Measurements from ENCODE around the gene ZNRF4. TPM values are rescaled to one million over a fixed set of nuclear protein-coding genes. Genes with fewer than 3 reads are reported as not detected.
"Not testable (repeated sequence)": the region's sequence is repeated elsewhere in the genome, so short reads cannot be mapped to it uniquely, and the experiment has no call there.

ZNRF4 gene
- total RNA-seq, 1 donor from 2014 or later, result not detected

DNA sequence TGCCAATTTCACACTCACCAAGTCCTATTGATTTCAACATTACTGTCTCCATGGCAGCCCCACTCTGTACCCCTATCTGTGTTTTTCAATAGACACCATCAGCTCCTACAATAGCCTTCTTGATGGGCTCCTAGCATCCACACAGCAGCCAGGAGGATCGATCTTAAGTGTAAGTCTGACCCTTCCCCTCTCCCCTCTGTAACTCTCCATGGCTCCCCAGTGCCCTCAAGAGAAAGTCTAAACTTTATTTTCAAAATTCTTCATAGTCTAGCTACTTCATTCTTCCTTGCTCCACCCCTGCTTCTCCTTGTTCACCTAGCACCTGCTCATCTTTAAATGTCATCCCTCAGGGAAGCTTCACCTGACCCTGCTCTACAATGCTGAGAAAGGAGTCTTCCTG lies 30.0 kb upstream of the ZNRF4 start:
- H3K36me3 ChIP-seq (ENCODE audit: control insufficient read depth in 3 of 3, insufficient read depth in 3 of 3, low read length in 3 of 3), result no peaks in the 10 kb centered on the region
- H3K27ac ChIP-seq (ENCODE audit: low read depth, low read length), result no peak overlapping the region
- H3K27me3 ChIP-seq (ENCODE audit: control insufficient read depth in 3 of 3, insufficient read depth in 3 of 3, low read length in 3 of 3), result peaks cover 22 to 28% (median 23%) of the 10 kb centered on the region in 3 donors
- no peak overlapping the region for H3K9ac ChIP-seq (ENCODE audit: low read depth in 1 of 3, low read length in 3 of 3)
- H3K9me3 ChIP-seq (ENCODE audit: control insufficient read depth in 3 of 3, low read length in 3 of 3), result no peaks in the 10 kb centered on the region
- no peak overlapping the region for H3K4me3 ChIP-seq (ENCODE audit: low read length in 3 of 3)
- H3K4me1 ChIP-seq (ENCODE audit: control insufficient read depth in 3 of 3, insufficient read depth in 3 of 3, low read length in 3 of 3), result no peaks in the 10 kb centered on the region

DNA sequence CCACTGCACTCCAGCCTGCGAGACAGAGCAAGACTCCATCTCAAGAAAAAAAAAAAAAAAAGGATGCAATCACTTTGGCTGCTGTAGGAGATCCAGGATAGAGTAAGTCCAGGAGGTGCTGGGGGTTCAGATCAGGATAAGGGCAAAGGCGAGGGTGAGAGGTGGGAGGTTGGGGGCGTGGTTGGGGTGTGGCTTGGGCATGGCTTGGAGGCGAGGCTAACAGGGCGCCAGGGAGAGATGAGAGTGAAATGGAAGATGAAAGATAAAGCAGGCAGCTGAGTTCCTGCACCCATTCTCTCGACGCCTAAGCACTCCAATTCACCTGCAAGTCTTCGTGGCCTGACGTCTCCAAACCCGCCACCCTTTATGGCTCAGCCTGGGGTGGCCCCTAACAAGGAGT lies 25.0 kb upstream of the ZNRF4 start:
- peaks cover 0 to 3% (median 0%) of the 10 kb centered on the region in 3 donors for H3K9me3 ChIP-seq (ENCODE audit: control insufficient read depth in 3 of 3, low read length in 3 of 3)
- peaks cover 14 to 21% (median 16%) of the 10 kb centered on the region in 3 donors for H3K27me3 ChIP-seq (ENCODE audit: control insufficient read depth in 3 of 3, insufficient read depth in 3 of 3, low read length in 3 of 3)
- no peak overlapping the region for H3K27ac ChIP-seq (ENCODE audit: low read depth, low read length)
- no peaks in the 10 kb centered on the region for H3K4me1 ChIP-seq (ENCODE audit: control insufficient read depth in 3 of 3, insufficient read depth in 3 of 3, low read length in 3 of 3)
- H3K9ac ChIP-seq (ENCODE audit: low read depth in 1 of 3, low read length in 3 of 3), result no peak overlapping the region
- H3K36me3 ChIP-seq (ENCODE audit: control insufficient read depth in 3 of 3, insufficient read depth in 3 of 3, low read length in 3 of 3), result no peaks in the 10 kb centered on the region
- H3K4me3 ChIP-seq (ENCODE audit: low read length in 3 of 3), result no peak overlapping the region

DNA sequence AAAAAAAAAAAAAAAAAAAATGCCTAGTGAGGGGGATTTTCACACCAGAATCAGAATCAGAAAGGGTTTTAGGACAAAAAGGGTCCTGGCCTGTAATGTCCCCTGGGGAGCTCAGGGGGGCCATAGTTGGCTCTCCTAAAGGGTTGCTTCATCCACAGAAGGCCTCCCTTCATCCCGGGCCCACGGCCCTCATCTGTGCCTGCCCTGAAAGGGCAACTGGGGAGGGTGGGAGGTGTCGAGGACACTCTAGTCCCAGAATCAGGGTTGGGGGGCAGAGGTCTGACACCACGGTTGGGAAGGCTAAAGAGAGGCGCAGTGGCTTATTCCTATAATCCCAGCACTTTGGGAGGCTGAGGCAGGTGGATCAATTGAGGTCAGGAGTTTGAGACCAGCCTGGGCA lies 22.5 kb upstream of the ZNRF4 start:
- Histone ChIP-seq H3K4me3 (ENCODE audit: low read length in 3 of 3) (no peak overlapping the region), H3K4me1 (ENCODE audit: control insufficient read depth in 3 of 3, insufficient read depth in 3 of 3, low read length in 3 of 3) (no peaks in the 10 kb centered on the region), H3K27me3 (ENCODE audit: control insufficient read depth in 3 of 3, insufficient read depth in 3 of 3, low read length in 3 of 3) (peaks cover 15 to 24% (median 17%) of the 10 kb centered on the region in 3 donors)

DNA sequence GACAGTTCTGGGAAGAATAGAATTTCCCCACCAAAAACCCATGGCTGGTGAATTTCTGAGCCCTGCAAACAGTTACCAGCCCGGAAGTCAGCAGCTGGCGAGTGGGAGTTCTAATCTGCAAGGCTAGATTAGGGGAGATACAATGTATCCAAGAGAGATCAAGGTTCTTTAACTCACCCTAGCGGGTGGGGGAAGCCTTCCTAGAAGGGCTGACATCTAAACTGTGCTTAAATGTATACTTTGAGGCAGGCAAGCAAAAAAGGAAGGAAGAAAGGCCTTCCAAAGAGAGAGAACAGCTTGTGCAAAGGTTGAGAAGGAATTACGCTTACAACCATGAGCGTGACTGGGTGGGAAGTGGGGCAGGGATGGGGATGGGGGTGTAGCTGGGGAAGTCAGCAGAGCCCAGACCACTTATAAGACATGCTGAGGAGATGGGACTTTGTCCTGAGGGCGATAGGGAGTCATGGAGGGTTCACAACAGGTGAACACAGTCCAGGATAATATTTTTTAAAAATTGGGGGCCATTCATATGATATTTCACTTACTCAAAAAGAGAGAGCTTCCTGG lies 20.8 kb upstream of the ZNRF4 start:
- Histone ChIP-seq H3K4me3 (ENCODE audit: low read length in 3 of 3) (no peak overlapping the region), H3K36me3 (ENCODE audit: control insufficient read depth in 3 of 3, insufficient read depth in 3 of 3, low read length in 3 of 3) (no peaks in the 10 kb centered on the region), H3K9me3 (ENCODE audit: control insufficient read depth in 3 of 3, low read length in 3 of 3) (peaks cover 0 to 3% (median 0%) of the 10 kb centered on the region in 3 donors), H3K4me1 (ENCODE audit: control insufficient read depth in 3 of 3, insufficient read depth in 3 of 3, low read length in 3 of 3) (no peaks in the 10 kb centered on the region), H3K27ac (ENCODE audit: low read depth, low read length) (no peak overlapping the region), H3K27me3 (ENCODE audit: control insufficient read depth in 3 of 3, insufficient read depth in 3 of 3, low read length in 3 of 3) (peaks cover 14 to 24% (median 23%) of the 10 kb centered on the region in 3 donors), H3K9ac (ENCODE audit: low read depth in 1 of 3, low read length in 3 of 3) (no peak overlapping the region)

More for the DNA sequence above, 22.5 kb upstream of the ZNRF4 start:
- Histone ChIP-seq H3K9me3 (ENCODE audit: control insufficient read depth in 3 of 3, low read length in 3 of 3) (peaks cover 0 to 3% (median 0%) of the 10 kb centered on the region in 3 donors), H3K27ac (ENCODE audit: low read depth, low read length) (no peak overlapping the region), H3K36me3 (ENCODE audit: control insufficient read depth in 3 of 3, insufficient read depth in 3 of 3, low read length in 3 of 3) (no peaks in the 10 kb centered on the region), H3K9ac (ENCODE audit: low read depth in 1 of 3, low read length in 3 of 3) (no peak overlapping the region)

DNA sequence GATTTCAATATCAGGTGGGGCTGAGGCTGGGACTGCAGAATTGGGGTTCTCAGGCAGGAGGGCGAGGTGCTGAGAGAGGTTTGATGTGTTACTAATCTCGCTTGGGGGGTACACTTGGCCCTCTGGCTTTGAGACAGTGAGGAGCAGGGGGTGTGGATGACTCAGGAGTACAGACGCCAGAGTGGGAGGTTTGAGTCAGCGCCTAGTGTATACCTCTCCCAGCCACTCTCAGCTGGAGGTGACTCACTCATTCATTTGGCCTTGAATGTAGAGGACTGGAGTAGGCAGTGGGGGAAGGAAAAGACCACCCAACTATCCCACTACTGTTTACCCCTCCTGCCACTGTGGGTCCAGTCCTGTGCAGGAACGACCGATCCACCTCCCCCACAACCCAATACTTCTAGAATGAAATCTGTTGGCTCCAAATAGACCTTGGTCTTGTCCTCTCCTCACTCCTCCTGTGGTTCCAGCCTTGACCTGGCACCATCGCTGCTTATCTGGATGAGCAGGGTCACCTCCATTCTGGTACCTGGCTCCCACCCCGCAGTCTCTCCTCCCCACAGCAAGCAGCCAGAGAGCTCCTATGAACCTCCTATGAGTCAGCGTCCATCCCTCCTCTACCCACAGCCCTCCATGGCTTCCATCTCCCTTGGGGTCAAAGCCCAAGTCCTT lies 20.1 kb upstream of the ZNRF4 start:
- Histone ChIP-seq H3K36me3 (ENCODE audit: control insufficient read depth in 3 of 3, insufficient read depth in 3 of 3, low read length in 3 of 3) (no peaks in the 10 kb centered on the region), H3K4me3 (ENCODE audit: low read length in 3 of 3) (no peak overlapping the region), H3K27ac (ENCODE audit: low read depth, low read length) (no peak overlapping the region), H3K4me1 (ENCODE audit: control insufficient read depth in 3 of 3, insufficient read depth in 3 of 3, low read length in 3 of 3) (no peaks in the 10 kb centered on the region), H3K27me3 (ENCODE audit: control insufficient read depth in 3 of 3, insufficient read depth in 3 of 3, low read length in 3 of 3) (peaks cover 14 to 26% (median 23%) of the 10 kb centered on the region in 3 donors), H3K9me3 (ENCODE audit: control insufficient read depth in 3 of 3, low read length in 3 of 3) (peaks cover 0 to 3% (median 0%) of the 10 kb centered on the region in 3 donors), H3K9ac (ENCODE audit: low read depth in 1 of 3, low read length in 3 of 3) (no peak overlapping the region)

DNA sequence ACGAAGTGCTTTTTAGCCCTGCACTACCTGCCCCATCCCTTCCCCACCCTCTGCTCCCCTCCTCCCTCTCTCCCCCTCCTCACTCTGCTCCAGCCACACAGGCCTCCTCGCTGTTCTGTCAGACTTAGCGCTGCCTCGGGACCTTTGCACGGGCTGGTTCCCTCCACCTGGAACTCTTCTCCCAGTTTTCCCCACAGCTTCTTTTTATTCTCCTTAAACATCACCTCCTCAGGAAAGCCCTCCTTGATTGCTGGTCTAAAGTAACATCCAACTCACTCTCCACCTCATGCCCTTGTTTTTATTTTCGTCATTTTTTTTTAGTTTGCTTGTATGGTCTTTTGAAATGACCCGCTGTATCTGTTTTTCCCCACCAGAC lies 19.6 kb upstream of the ZNRF4 start:
- Histone ChIP-seq H3K9ac (ENCODE audit: low read depth in 1 of 3, low read length in 3 of 3) (no peak overlapping the region), H3K9me3 (ENCODE audit: control insufficient read depth in 3 of 3, low read length in 3 of 3) (peaks cover 0 to 3% (median 0%) of the 10 kb centered on the region in 3 donors), H3K4me3 (ENCODE audit: low read length in 3 of 3) (no peak overlapping the region), H3K4me1 (ENCODE audit: control insufficient read depth in 3 of 3, insufficient read depth in 3 of 3, low read length in 3 of 3) (no peaks in the 10 kb centered on the region), H3K36me3 (ENCODE audit: control insufficient read depth in 3 of 3, insufficient read depth in 3 of 3, low read length in 3 of 3) (no peaks in the 10 kb centered on the region), H3K27me3 (ENCODE audit: control insufficient read depth in 3 of 3, insufficient read depth in 3 of 3, low read length in 3 of 3) (peaks cover 14 to 26% (median 23%) of the 10 kb centered on the region in 3 donors), H3K27ac (ENCODE audit: low read depth, low read length) (no peak overlapping the region)

DNA sequence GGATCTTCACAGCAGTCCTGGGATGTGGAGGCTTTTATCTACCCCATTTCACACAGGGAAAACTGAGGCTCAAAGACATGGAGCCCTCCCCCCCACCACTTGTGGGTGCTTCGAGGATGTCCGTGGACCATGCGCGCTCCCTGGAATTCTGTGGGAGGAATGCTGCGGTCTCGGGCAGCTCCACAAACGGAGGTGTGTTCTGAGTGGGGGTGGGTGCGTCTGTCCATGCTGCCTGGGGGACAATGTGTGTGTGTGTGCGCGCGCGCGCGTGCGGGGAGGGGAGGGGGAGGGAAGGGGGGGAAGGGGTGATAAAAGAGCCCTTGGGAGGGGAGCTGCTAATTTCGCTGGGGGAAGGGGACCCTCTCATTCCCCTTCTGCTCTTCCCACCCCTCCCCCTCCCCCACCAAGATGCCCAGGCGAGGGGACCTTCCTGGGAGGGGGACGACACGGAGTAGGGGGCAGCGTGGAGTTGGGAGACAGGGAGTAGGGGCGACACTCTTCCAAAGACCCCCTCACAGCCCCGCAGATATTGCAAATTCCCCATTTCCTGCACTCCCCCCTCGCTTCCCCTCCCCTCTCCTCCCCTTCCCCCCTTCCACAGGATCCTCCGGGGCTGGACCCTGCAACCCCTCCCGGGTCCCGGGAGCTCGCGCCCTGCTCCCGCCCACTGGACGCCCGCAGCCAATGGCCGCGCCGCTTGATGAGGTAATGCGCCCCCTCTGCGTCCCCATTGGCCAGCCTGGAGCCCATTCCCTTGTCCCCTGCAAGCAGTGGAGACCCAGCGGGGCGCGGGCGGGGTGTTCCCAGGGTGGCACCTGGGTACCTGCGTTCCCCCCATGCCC lies 18.9 kb upstream of the ZNRF4 start:
- no peak overlapping the region for H3K4me3 ChIP-seq (ENCODE audit: low read length in 3 of 3)
- H3K9ac ChIP-seq (ENCODE audit: low read depth in 1 of 3, low read length in 3 of 3), result no peak overlapping the region
- H3K27ac ChIP-seq (ENCODE audit: low read depth, low read length), result no peak overlapping the region
- no peaks in the 10 kb centered on the region for H3K36me3 ChIP-seq (ENCODE audit: control insufficient read depth in 3 of 3, insufficient read depth in 3 of 3, low read length in 3 of 3)
- peaks cover 0 to 3% (median 0%) of the 10 kb centered on the region in 3 donors for H3K9me3 ChIP-seq (ENCODE audit: control insufficient read depth in 3 of 3, low read length in 3 of 3)
- H3K4me1 ChIP-seq (ENCODE audit: control insufficient read depth in 3 of 3, insufficient read depth in 3 of 3, low read length in 3 of 3), result no peaks in the 10 kb centered on the region
- H3K27me3 ChIP-seq (ENCODE audit: control insufficient read depth in 3 of 3, insufficient read depth in 3 of 3, low read length in 3 of 3), result peaks cover 14 to 26% (median 23%) of the 10 kb centered on the region in 3 donors

DNA sequence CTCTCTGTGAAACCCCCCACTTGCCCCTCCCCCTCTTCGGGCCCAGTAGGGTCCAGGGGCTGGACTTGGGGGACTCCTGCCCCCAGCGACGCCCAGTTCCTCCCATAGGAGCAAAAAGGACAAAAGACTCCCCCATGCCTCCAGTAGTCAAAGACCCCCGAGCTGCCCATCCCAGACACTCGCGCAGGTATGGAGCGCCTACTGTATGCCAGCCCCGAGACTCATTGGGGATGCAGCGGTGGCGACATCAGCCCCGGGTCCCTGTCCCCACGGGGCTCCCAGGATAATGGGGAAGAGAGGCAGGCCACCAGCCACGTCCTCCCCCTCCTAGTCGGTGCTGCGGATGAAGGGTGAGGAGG lies 18.3 kb upstream of the ZNRF4 start:
- peaks cover 14 to 26% (median 23%) of the 10 kb centered on the region in 3 donors for H3K27me3 ChIP-seq (ENCODE audit: control insufficient read depth in 3 of 3, insufficient read depth in 3 of 3, low read length in 3 of 3)
- no peak overlapping the region for H3K9ac ChIP-seq (ENCODE audit: low read depth in 1 of 3, low read length in 3 of 3)
- H3K27ac ChIP-seq (ENCODE audit: low read depth, low read length), result no peak overlapping the region
- H3K4me1 ChIP-seq (ENCODE audit: control insufficient read depth in 3 of 3, insufficient read depth in 3 of 3, low read length in 3 of 3), result no peaks in the 10 kb centered on the region
- H3K4me3 ChIP-seq (ENCODE audit: low read length in 3 of 3), result no peak overlapping the region
- H3K36me3 ChIP-seq (ENCODE audit: control insufficient read depth in 3 of 3, insufficient read depth in 3 of 3, low read length in 3 of 3), result no peaks in the 10 kb centered on the region
- H3K9me3 ChIP-seq (ENCODE audit: control insufficient read depth in 3 of 3, low read length in 3 of 3), result peaks cover 0 to 1% (median 0%) of the 10 kb centered on the region in 3 donors

DNA sequence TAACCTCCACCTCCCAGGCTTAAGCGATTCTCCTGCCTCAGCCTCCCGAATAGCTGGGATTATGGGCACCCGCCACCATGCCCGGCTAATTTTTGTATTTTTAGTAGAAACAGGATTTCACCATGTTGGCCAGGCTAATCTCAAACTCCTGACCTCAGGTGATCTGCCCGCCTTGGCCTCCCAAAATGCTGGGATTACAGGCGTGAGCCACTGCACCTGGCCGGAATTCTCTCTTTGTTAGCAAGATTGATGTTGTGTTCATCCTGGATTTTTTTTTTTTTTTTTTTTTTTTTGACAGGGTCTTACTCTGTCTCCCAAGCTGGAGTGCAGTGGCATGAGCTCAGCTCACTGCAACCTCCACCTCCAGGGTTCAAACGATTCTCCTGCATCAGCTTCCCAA lies 16.5 kb upstream of the ZNRF4 start:
- H3K27me3 ChIP-seq (ENCODE audit: control insufficient read depth in 3 of 3, insufficient read depth in 3 of 3, low read length in 3 of 3), result peaks cover 11 to 26% (median 23%) of the 10 kb centered on the region in 3 donors

DNA sequence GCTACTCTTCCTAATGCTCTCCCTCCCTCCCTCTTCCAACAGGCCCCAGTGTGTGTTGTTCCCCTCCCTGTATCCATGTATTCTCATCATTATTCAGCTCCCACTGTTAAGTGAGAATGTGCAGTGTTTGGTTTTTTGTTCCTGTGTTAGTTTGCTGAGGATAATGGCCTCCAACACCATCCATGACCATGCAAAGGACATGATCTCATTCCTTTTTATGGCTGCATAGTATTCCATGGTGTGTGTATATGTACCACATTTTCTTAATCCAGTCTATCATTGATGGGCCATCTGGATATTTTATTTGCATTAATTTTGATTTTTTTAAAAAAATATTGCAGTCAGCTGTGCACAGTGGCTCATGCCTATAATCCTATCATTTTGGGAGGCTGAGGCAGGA lies 15.8 kb upstream of the ZNRF4 start:
- peaks cover 11 to 26% (median 23%) of the 10 kb centered on the region in 3 donors for H3K27me3 ChIP-seq (ENCODE audit: control insufficient read depth in 3 of 3, insufficient read depth in 3 of 3, low read length in 3 of 3)
- H3K9me3 ChIP-seq (ENCODE audit: control insufficient read depth in 3 of 3, low read length in 3 of 3), result no peaks in the 10 kb centered on the region
- no peaks in the 10 kb centered on the region for H3K4me1 ChIP-seq (ENCODE audit: control insufficient read depth in 3 of 3, insufficient read depth in 3 of 3, low read length in 3 of 3)
- no peak overlapping the region for H3K9ac ChIP-seq (ENCODE audit: low read depth in 1 of 3, low read length in 3 of 3)
- no peak overlapping the region for H3K27ac ChIP-seq (ENCODE audit: low read depth, low read length)
- no peak overlapping the region for H3K4me3 ChIP-seq (ENCODE audit: low read length in 3 of 3)
- H3K36me3 ChIP-seq (ENCODE audit: control insufficient read depth in 3 of 3, insufficient read depth in 3 of 3, low read length in 3 of 3), result no peaks in the 10 kb centered on the region

More for the DNA sequence above, 16.5 kb upstream of the ZNRF4 start:
- not testable (repeated sequence) for H3K9me3 ChIP-seq (ENCODE audit: control insufficient read depth in 3 of 3, low read length in 3 of 3); H3K4me1 ChIP-seq (ENCODE audit: control insufficient read depth in 3 of 3, insufficient read depth in 3 of 3, low read length in 3 of 3); H3K9ac ChIP-seq (ENCODE audit: low read depth in 1 of 3, low read length in 3 of 3); H3K4me3 ChIP-seq (ENCODE audit: low read length in 3 of 3); H3K36me3 ChIP-seq (ENCODE audit: control insufficient read depth in 3 of 3, insufficient read depth in 3 of 3, low read length in 3 of 3); H3K27ac ChIP-seq (ENCODE audit: low read depth, low read length)

Measured in skeletal muscle tissue (tissue), 4 donors.